NCI-H1694 treated with DMSO at 0.1 percent for 48 hours (cell line): Measurements from ENCODE around the gene CCSER2.

ENCODE experiments used
- DNase-seq: peaks from one replicate; lab custom pipeline; 2025; lab: John Stamatoyannopoulos, UW

Gene CCSER2

DNA sequence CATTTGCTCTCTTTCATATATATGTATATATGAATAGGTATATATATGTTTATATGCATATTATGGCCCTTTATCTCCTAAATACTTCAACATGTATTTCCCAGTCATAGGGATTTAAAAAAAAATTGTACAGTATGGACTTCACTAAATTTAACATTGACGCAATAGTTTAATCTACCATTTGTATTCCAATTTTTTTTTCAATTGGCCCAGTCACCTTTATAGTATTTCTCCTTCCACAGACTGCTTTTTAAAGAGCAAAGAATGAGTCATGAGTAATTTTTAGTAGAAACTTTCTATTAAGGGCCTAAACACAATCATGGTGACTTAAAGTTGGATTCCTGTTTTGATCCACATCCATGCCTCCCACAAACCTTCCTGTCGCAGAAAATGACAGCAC is 20.5 kb downstream of the CCSER2 start:
- DNase-seq: no peak

DNA sequence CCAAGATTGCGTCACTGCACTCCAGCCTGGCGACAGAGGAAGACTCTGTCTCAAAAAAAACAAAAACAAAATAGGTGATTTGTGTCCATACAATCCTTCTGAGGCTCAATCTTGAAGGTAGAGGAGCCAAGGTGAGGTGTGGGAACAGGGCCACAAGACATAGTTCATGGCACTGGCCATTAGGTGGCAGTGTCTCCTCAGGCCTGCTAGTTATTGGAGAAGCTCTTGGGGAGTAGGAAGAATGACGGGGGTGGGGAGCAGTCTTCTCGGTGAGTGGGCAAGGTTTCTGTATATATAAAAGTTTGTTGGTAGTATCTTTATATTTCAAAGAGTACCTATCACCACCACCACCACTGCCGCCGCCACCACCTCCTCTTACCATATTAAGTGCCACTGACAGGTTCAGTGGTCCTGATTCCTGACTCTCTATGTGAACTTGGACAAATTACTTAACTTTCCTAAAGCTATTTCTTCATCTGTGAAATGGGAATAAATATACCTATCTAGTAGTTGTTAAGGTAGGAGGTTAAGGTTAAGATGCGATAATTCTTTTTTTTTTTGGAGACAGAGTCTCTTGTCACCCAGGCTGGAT is 24.0 kb downstream of the CCSER2 start:
- DNase-seq: no peak

- no peak for DNase-seq
Measured at GRCh38 chr10:84353052-84353803, 24.8 kb downstream of the CCSER2 start.

DNA sequence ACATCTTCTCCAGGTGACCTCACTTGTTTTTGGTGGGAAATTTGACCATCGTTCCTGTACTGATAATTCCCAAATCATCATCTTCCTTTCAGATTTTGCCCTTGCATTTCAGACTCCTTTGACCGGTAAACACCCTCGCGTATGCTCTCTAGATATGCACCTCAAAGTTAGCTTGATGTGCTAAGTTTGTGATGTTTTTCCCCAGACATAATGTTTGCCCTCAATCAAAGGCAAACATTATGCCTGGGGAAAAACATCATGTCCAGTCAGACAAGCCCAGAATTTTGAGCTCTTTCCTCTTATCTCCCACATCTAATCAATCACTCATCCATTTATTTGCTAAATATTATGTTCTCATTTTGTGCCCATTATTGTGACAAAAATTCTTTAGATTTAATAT is 26.2 kb downstream of the CCSER2 start:
- no peak for DNase-seq

GRCh38 chr10:84355106-84355505 is 26.7 kb downstream of the CCSER2 start:
- no peak for DNase-seq

DNA sequence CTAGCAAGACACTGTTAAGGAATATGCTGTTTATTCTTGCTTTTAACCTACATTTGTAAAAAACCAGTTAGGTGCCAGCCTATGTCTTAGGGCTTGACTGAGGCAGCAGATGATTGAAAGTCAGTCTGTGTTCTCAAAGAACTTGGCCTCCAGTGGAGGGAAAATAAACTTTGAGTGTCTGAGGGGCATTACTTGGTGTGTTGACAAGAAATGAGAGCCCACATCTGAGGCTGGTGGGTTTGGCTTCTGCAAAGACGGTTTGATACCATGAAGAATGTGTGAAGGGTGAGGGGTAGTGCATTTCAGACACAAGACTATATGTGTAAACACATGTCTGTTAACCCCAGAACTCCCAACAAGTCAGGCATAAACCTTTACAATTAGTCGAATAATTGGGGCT is 28.5 kb downstream of the CCSER2 start:
- DNase-seq: no peak

- DNase-seq: no peak
Measured at GRCh38 chr10:84358743-84359142, 30.4 kb downstream of the CCSER2 start.

GRCh38 chr10:84360637-84361365 is 32.4 kb downstream of the CCSER2 start:
- no peak for DNase-seq

DNA sequence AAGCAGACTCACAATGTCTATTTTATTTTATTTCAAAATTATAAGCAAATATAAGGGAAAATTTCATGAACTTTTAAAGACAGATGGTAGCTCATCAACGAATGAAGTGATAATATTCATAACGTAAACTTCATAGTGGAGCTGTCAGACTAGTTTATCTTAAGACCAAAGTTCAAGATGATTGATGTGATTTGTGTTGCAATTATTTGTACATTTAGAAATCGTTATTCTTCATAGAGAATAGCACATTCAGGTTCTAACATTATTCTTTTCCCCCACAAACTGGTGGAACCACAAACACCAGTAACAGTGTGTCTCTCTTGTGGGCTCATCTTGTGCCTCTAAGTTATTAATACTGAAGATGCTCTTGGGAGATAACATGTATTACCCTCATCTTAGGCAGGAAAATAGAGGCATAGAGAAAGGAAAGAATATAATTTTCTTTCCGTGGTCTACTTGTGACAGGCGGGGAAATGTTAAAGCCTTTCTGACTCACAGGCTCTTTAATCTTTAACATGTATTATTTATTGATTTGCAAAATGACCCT is 37.0 kb downstream of the CCSER2 start:
- DNase-seq: no peak

DNA sequence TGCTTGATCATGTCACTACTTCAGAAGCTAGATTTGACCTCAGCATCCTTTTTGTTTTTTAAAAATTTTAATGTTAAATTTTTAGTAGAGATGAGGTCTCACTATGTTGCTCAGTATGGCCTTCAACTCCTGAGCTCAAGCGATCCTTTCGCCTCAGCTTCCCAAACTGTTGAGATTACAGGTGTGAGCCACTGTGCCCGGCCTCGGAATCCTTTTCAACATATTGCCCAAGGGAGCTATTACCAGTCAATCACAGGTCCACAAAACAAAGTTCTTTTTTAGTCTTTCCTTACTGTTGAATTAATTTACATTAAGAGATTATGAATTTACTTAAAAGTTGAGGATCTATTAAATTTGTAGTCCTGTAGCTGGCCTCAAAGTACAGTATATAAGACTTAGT is 37.7 kb downstream of the CCSER2 start:
- no peak for DNase-seq

DNA sequence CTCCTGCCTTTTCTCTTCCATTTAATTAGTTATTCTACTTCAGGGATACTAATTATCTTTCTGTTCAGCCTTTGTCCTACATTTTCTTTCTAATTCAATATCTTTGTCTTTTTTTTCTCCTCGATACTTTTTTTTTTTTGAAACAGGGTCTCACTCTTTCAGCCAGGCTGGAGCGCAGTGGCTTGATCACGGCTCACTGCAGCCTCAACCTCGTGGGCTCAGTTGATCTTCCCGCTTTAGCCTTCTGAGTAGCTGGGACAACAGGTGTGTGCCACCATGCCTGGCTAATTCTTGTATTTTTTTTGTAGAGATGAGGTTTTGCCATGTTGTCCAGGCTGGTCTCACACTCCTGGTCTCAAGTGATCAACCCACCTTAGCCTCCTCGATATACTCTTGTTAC is 38.9 kb downstream of the CCSER2 start:
- no peak for DNase-seq

- no peak for DNase-seq
Measured at GRCh38 chr10:84368828-84369227, 40.4 kb downstream of the CCSER2 start.

DNA sequence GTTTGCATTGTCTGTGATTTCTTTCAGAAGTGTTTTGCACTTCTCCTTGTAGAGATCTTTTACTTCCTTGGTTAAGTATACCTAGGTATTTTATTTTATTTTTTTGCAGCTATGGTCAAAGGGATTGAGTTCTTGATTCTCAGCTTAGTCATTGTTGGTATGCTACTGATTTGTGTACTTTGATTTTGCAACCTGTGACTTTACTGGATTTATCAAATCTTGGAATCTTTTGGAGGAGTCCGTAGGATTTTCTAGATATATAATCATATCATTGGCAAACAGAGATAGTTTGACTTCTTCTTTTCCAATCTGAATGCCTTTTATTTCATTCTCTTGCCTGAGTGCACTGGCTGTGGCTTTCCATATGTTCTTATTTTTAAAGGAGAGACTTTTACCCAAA is 41.9 kb downstream of the CCSER2 start:
- DNase-seq: no peak

DNA sequence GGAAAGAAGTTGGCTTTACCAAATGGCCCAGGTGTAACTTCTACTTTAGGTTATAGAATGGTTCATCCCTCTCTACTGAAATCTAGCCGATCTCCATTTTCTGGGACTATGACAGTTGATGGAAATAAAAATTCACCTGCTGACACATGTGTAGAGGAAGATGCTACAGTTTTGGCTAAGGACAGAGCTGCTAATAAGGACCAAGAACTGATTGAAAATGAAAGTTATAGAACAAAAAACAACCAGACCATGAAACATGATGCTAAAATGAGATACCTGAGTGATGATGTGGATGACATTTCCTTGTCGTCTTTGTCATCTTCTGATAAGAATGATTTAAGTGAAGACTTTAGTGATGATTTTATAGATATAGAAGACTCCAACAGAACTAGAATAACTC is 43.6 kb downstream of the CCSER2 start:
- no peak for DNase-seq

DNA sequence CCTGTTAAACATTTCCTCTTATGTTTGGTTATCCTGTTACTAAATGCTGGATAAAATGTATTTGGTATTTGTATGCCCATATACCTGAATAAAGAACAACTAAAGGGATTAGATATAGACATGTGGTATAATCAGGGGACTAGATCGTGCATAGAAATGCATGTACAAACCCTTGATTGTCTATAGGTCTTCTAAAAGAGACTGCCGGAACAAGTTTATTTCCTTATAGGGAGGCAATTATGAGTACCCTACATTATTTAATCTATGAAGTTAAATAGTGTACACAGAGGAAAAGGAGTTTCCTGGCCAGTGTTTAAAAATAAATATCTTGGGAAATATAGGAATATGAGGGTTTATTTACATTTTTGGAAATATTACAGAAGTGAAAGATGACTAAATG is 44.6 kb downstream of the CCSER2 start:
- DNase-seq: no peak

- DNase-seq: no peak
Measured at GRCh38 chr10:84374455-84374854, 46.1 kb downstream of the CCSER2 start.

DNA sequence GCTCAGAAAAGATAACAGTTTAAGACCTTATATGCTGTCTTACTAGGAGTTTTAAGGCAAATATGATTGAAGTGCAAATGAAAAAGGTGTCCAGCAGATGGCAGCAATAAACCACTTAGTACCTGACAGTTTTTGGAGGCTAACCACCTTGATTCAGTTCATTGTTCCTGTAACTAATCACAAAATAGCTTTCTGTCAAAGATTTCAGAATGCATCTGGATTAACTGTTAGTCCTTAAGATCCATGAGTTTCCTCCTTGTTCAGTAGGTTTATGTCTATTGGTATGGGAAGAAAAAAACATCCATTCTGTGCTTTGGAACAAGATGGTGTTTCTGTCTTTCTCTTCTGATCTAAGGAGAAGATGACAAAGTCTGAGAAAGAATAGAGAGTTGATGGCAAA is 46.6 kb downstream of the CCSER2 start:
- peak; percentile 60 for DNase-seq

DNA sequence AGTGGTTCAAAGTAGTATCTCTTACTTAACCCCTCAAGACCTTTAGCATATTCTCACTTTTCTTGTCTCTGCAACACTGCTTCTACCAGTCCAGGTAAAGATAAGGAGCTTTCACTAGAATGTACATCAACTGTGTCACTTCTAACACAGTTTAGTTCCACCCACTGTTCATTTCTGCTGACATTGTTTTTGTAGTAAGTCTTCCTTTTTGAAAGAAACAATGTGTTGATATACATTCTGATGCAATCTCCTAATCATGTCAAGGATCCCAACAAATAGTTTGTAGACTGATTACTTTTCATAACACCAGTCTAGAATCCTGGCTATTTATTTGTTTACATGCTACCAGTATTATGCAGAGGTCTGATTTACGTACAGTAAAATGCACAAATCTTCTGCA is 47.5 kb downstream of the CCSER2 start:
- DNase-seq: no peak

DNA sequence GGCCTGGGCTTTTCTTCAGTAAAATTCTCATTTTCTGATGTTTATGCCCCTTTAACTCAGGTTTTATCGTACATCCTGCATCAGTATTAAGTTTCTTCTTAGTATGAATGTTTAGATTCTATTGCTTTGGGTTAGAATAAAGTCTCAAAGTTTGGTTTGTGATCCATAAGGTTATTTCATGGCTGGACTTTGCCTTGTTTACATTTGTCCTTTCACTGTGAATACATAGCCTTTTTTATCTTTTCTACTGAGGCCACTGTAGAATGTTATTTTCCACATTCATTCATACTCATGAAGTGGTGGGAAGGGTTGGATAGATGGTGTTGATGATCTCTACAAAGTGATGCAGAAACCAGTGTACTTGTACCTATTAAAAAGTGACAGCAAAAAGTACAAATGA is 59.8 kb downstream of the CCSER2 start:
- DNase-seq: no peak

DNA sequence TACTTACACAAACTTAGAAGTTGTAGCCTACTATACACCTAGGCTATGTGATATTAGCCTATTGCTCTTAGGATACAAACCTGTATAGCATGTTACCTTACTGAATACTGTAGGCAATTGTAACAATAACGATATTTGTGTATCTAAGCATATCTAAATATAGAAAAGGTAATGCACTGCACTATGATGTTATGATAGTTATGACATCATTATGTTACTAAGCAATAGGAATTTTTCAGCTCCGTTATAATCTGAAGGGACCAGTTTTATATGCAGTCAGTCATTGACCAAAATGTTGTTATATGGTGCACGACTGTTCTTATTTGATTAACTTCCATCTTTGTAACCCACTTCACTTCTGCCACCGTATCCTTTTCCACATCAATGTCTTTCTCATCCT is 62.0 kb downstream of the CCSER2 start:
- DNase-seq: no peak

DNA sequence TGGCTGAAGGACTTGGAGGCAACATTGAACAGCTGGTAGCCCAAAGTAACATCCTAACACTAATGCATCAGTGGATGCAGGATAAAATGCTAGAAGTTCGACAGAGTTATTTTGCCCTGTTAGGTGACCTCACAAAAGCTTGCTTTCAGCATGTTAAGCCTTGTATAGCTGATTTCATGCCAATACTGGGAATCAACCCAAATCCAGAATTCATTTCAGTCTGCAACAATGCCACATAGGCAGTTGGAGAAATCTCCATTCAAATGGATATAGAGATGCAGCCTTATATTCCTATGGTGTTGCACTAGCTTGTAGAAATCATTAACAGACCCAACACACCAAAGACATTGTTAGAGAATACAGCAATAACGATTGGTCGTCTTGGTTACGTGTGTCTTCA is 62.9 kb downstream of the CCSER2 start:
- peak; percentile 11 for DNase-seq

DNA sequence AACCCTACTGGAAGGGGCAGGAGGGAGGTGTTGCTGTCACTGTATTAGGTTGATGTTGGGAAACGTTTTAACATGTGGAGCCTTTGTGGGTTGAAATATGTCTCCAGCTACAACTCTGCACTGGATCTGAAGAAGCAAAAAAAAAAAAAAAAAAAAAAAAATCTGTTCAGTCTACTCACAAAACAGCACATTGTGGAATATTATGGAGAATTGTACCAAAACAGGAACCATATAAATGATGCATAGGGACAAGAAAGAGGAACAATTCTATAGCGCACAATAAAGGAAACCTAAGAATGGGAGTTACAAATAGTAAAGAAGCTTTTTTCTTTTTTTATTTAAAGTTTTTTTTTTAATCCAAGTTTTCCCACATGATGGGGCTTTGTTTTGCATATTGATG is 63.8 kb downstream of the CCSER2 start:
- no peak for DNase-seq

GRCh38 chr10:84395581-84395980 is 67.2 kb downstream of the CCSER2 start:
- no peak for DNase-seq
